Neural crest cell (in vitro differentiated cells): Measurements from ENCODE around the gene TSGA10IP. TPM values are rescaled to one million over a fixed set of nuclear protein-coding genes. Genes with fewer than 3 reads are reported as not detected.
A peak's percentile ranks its signal among the peaks of the same experiment; 100 is the strongest.

Experiments used
- DNase-seq: peaks from one replicate; pipeline ENCODE4 v3.0.0; 2021; ENCODE audit warnings: low read depth, mixed read lengths, low spot score
- H3K27ac Mint-ChIP-seq: one replicate; pipeline ENCODE4 v1.8.0; 2021; ENCODE audit warnings: mild to moderate bottlenecking, mixed read lengths; ENCODE audit not compliant: unreplicated experiment
- H3K27me3 Mint-ChIP-seq: 2 replicates; pipeline ENCODE4 v1.8.0; 2021; ENCODE audit warnings: low read depth, mild to moderate bottlenecking, mixed read lengths
- H3K36me3 Mint-ChIP-seq: 2 replicates; pipeline ENCODE4 v1.8.0; 2021; ENCODE audit warnings: low read depth, mild to moderate bottlenecking, mixed read lengths
- H3K4me1 Mint-ChIP-seq: 2 replicates; pipeline ENCODE4 v1.8.0; 2021; ENCODE audit warnings: mixed read lengths
- H3K4me3 Mint-ChIP-seq: one replicate; pipeline ENCODE4 v1.8.0; 2021; ENCODE audit warnings: mild to moderate bottlenecking, mixed read lengths
- H3K9me3 Mint-ChIP-seq: 2 replicates; pipeline ENCODE4 v1.8.0; 2021; ENCODE audit warnings: mixed read lengths
- total RNA-seq: library from RNA; stranded (reverse); gene quantifications from 2 replicates; pipeline ENCODE4 v1.2.1, GENCODE V29; 2021
- TF ChIP-seq, protein P1 (sequence below): fragments of 200-600 bp; sonication (generic); conservative IDR thresholded peaks from 2 replicates; pipeline ENCODE4 v1.5.0; 2021; ENCODE audit warnings: antibody characterized with exemption, mild to moderate bottlenecking

The TSGA10IP gene
- total RNA-seq, 1 donor from 2014 or later: 2.7 TPM

DNA sequence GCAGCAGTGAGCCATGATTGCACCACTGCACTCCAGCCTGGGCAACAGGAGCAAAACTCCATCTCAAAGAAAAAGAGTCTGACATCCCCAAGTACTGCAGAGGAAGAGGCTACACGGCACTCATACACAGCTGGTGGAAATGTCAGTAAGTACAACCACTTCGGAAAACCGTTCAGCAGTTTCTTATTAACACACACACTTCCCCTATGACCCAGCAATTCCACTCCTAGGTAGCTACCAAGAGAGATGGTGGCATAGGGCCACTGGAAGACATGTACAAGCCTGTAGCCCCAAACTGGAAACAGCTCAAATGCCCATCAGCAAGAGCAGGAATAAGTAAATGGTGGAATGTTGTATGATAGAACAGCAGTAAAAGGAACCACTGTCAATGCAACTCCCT is 22.7 kb upstream of the TSGA10IP start:
- peaks cover 4% of the 10 kb centered on the region for H3K36me3 Mint-ChIP-seq
- DNase-seq: no peak
- H3K27ac Mint-ChIP-seq: no peak overlapping the region
- TF ChIP-seq, protein P1, sequence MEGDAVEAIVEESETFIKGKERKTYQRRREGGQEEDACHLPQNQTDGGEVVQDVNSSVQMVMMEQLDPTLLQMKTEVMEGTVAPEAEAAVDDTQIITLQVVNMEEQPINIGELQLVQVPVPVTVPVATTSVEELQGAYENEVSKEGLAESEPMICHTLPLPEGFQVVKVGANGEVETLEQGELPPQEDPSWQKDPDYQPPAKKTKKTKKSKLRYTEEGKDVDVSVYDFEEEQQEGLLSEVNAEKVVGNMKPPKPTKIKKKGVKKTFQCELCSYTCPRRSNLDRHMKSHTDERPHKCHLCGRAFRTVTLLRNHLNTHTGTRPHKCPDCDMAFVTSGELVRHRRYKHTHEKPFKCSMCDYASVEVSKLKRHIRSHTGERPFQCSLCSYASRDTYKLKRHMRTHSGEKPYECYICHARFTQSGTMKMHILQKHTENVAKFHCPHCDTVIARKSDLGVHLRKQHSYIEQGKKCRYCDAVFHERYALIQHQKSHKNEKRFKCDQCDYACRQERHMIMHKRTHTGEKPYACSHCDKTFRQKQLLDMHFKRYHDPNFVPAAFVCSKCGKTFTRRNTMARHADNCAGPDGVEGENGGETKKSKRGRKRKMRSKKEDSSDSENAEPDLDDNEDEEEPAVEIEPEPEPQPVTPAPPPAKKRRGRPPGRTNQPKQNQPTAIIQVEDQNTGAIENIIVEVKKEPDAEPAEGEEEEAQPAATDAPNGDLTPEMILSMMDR: no peak
- H3K4me1 Mint-ChIP-seq: peaks cover 8% of the 10 kb centered on the region
- H3K9me3 Mint-ChIP-seq: no peaks in the 10 kb centered on the region
- H3K27me3 Mint-ChIP-seq: no peaks in the 10 kb centered on the region
- H3K4me3 Mint-ChIP-seq: peak overlapping the region; percentile 65

DNA sequence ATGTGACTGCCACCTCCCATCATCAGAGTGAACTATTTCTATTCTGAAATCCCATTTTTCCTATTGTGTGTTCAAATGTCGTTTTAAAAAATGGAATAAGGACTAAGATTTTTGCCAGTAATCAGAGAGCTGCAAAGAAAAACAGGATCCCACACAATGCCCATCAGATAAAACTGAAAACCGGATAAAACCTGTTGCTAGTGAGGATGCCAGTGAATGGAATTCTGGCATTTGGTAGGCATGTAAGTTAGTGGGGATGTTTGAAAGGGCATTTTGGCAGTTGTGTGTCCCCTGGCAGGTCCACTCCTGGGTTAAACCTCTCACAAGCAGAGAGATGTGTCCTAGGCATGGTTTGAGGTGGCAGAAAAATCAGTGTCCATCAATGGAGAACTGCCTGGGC is 19.9 kb upstream of the TSGA10IP start:
- Mint-ChIP-seq H3K4me1 (peaks cover under 1% of the 10 kb centered on the region), H3K27me3 (no peaks in the 10 kb centered on the region), H3K27ac (peak overlapping the region; percentile 57), H3K9me3 (no peaks in the 10 kb centered on the region), H3K4me3 (no peak overlapping the region), H3K36me3 (peaks cover 4% of the 10 kb centered on the region)
- TF ChIP-seq, protein P1: no peak
- DNase-seq: no peak

DNA sequence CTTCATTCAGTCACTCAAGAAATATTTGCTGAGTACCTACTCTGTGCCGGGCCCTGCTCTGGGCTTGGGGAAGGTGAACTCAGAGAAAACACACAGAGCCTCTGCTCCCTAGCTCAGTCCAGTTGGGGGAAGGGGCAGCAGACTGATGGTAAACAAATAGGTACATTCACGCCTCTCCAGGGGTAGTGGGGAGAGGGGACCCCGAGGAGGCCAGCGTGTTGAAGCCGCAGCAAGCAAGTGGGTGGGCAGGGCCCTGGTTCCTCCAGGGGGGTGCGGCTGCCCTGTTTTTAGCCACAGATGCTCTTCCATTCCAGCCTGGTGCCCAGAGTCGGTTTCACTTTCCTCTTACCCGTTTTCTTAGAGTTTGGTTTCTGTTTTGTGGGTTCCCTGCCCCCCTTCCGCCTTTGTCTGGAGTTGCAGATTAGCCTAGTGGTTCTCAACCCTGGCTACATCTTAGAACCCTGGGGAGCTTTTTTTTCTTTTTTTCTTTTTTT is 17.3 kb upstream of the TSGA10IP start:
- Mint-ChIP-seq H3K36me3 (peaks cover under 1% of the 10 kb centered on the region), H3K4me3 (no peak overlapping the region), H3K27me3 (no peaks in the 10 kb centered on the region), H3K9me3 (no peaks in the 10 kb centered on the region), H3K27ac (no peak overlapping the region), H3K4me1 (peaks cover 11% of the 10 kb centered on the region)
- TF ChIP-seq, protein P1: no peak
- DNase-seq: no peak

GRCh38 chr11:65928667-65929066 is 16.6 kb upstream of the TSGA10IP start:
- Mint-ChIP-seq H3K4me1 (peaks cover 11% of the 10 kb centered on the region), H3K27me3 (no peaks in the 10 kb centered on the region), H3K27ac (no peak overlapping the region), H3K4me3 (no peak overlapping the region), H3K9me3 (no peaks in the 10 kb centered on the region), H3K36me3 (no peaks in the 10 kb centered on the region)
- no peak for DNase-seq
- TF ChIP-seq, protein P1: no peak

- H3K4me1 Mint-ChIP-seq: peaks cover 14% of the 10 kb centered on the region
- H3K9me3 Mint-ChIP-seq: no peaks in the 10 kb centered on the region
- H3K27ac Mint-ChIP-seq: no peak overlapping the region
- H3K27me3 Mint-ChIP-seq: no peaks in the 10 kb centered on the region
- H3K36me3 Mint-ChIP-seq: no peaks in the 10 kb centered on the region
- TF ChIP-seq, protein P1: no peak
- no peak overlapping the region for H3K4me3 Mint-ChIP-seq
- DNase-seq: no peak
Observed at GRCh38 chr11:65931773-65932557, 13.3 kb upstream of the TSGA10IP start.
